GM21390 (cell line): Measurements from ENCODE around the gene PPP2R5D.
"Not testable (repeated sequence)": the region's sequence is repeated elsewhere in the genome, so short reads cannot be mapped to it uniquely, and the experiment has no call there.

Experiments
- ATAC-seq: cut with Tn5 transposase; IDR thresholded peaks from one replicate; pipeline ENCODE4 v1.9.1; 2021; ENCODE audit not compliant: unreplicated experiment

PPP2R5D gene

GRCh38 chr6:43021270-43022047, 37.1 kb downstream of the PPP2R5D start, which contains the start of gene RRP36:
Gene RRP36 (plus strand): TSS chr6:43021623. CDS start chr6:43021655, 32 bp downstream.
- ATAC-seq = peak; percentile 82

- no peak for ATAC-seq
These were observed 40.1 kb downstream of the PPP2R5D start for GRCh38 chr6:43024436-43024835.

GRCh38 chr6:43026365-43026764, 42.0 kb downstream of the PPP2R5D start:
- no peak for ATAC-seq

GRCh38 chr6:43029120-43029519, 44.8 kb downstream of the PPP2R5D start:
- ATAC-seq = no peak

- ATAC-seq = no peak
These were observed 48.0 kb downstream of the PPP2R5D start for GRCh38 chr6:43032326-43032725.

GRCh38 chr6:43033496-43034189, 49.3 kb downstream of the PPP2R5D start:
- ATAC-seq = no peak

GRCh38 chr6:43034190-43034525, 49.8 kb downstream of the PPP2R5D start:
- ATAC-seq = no peak

- ATAC-seq = no peak
These were observed 51.3 kb downstream of the PPP2R5D start for GRCh38 chr6:43035495-43036194.

- no peak for ATAC-seq
These were observed 52.3 kb downstream of the PPP2R5D start for GRCh38 chr6:43036712-43037111.

- no peak for ATAC-seq
These were observed 52.8 kb downstream of the PPP2R5D start for GRCh38 chr6:43037197-43037596.

- no peak for ATAC-seq
These were observed 53.3 kb downstream of the PPP2R5D start for GRCh38 chr6:43037706-43038105.

GRCh38 chr6:43038727-43039126, 54.4 kb downstream of the PPP2R5D start:
- no peak for ATAC-seq

- no peak for ATAC-seq
These were observed 56.3 kb downstream of the PPP2R5D start for GRCh38 chr6:43040542-43041257.

- not testable (repeated sequence) for ATAC-seq
These were observed 57.1 kb downstream of the PPP2R5D start for GRCh38 chr6:43041475-43041874.

- ATAC-seq = no peak
These were observed 58.9 kb downstream of the PPP2R5D start for GRCh38 chr6:43043310-43043709.

- ATAC-seq = no peak
These were observed 61.1 kb downstream of the PPP2R5D start for GRCh38 chr6:43045371-43045930.

GRCh38 chr6:43047998-43048397, 63.6 kb downstream of the PPP2R5D start:
- no peak for ATAC-seq

GRCh38 chr6:43050981-43051380, 66.6 kb downstream of the PPP2R5D start:
- no peak for ATAC-seq

GRCh38 chr6:43052225-43052841, 68.0 kb downstream of the PPP2R5D start:
- ATAC-seq = no peak

GRCh38 chr6:43052842-43053544, 68.6 kb downstream of the PPP2R5D start:
- peak; percentile 22 for ATAC-seq
